GM12878 (cell line): ENCODE results near the gene HMGN4. TPM values are rescaled to one million over a fixed set of nuclear protein-coding genes. Genes with fewer than 3 reads are reported as not detected.
A peak's percentile ranks its signal among the peaks of the same experiment; 100 is the strongest.

ENCODE experiments used
- ATF7 ChIP-seq: fragments of 450-650 bp; IDR thresholded peaks from 2 replicates; pipeline ENCODE4 v1.6.1; 2016; ENCODE audit warnings: low read depth, mild to moderate bottlenecking
- CBX3 ChIP-seq: fragments of 200-600 bp; sonication (generic); IDR thresholded peaks from 2 replicates; pipeline ENCODE4 v1.6.1; 2016; ENCODE audit warnings: low read depth, borderline replicate concordance
- CHD1 ChIP-seq: IDR thresholded peaks from 2 replicates; pipeline ENCODE4 v1.6.1; 2012; ENCODE audit warnings: low read depth, low read length, improper control_type of control experiment
- CHD2 ChIP-seq: IDR thresholded peaks from 2 replicates; pipeline ENCODE4 v1.6.1; 2011; ENCODE audit warnings: low read depth, low read length, improper control_type of control experiment, borderline replicate concordance
- ETV6 ChIP-seq, 2 experiments: fragments of 450-650 bp in 1 of 2; IDR thresholded peaks in 1 of 2; conservative IDR thresholded peaks in 1 of 2; 2 replicates each; pipeline ENCODE4 v1.6.1; 2014; ENCODE audit warnings: antibody characterized with exemption in 1 of 2, borderline replicate concordance in 1 of 2, low read depth in 1 of 2, mild to moderate bottlenecking in 1 of 2, moderate library complexity in 1 of 2
- IRF5 ChIP-seq: fragments of 450-650 bp; IDR thresholded peaks from 2 replicates; pipeline ENCODE4 v1.6.1; 2017; ENCODE audit warnings: borderline replicate concordance
- JUND ChIP-seq: IDR thresholded peaks from 2 replicates; pipeline ENCODE4 v1.6.1; 2012; ENCODE audit warnings: low read depth, mild to moderate bottlenecking, low read length, improper control_type of control experiment, moderate library complexity
- KDM1A ChIP-seq: fragments of 200-600 bp; sonication (generic); IDR thresholded peaks from 2 replicates; pipeline ENCODE4 v1.6.1; 2016; ENCODE audit warnings: borderline replicate concordance
- MYC ChIP-seq: IDR thresholded peaks from 2 replicates; pipeline ENCODE4 v1.6.1; 2011; ENCODE audit warnings: mild to moderate bottlenecking, low read length, moderate library complexity, inconsistent platforms; ENCODE audit not compliant: insufficient read depth, insufficient replicate concordance, insufficient read length, severe bottlenecking
- POLR2AphosphoS5 ChIP-seq: IDR thresholded peaks from 2 replicates; pipeline ENCODE4 v1.6.1; 2011; ENCODE audit warnings: mild to moderate bottlenecking, low read length, inconsistent platforms
- RCOR1 ChIP-seq: conservative IDR thresholded peaks from 2 replicates; pipeline ENCODE4 v1.6.1; 2012; ENCODE audit warnings: low read depth, low read length, improper control_type of control experiment
- RFX5 ChIP-seq: IDR thresholded peaks from 2 replicates; pipeline ENCODE4 v1.6.1; 2011; ENCODE audit warnings: low read depth, low read length, improper control_type of control experiment
- SIN3A ChIP-seq: IDR thresholded peaks from 2 replicates; pipeline ENCODE4 v1.6.1; 2012; ENCODE audit warnings: low read depth, low read length, improper control_type of control experiment
- SMAD1 ChIP-seq: fragments of 450-650 bp; IDR thresholded peaks from 2 replicates; pipeline ENCODE4 v1.6.1; 2018; ENCODE audit warnings: mild to moderate bottlenecking, low read depth; ENCODE audit not compliant: partially characterized antibody
- SMC3 ChIP-seq: IDR thresholded peaks from 2 replicates; pipeline ENCODE4 v1.6.1; 2011; ENCODE audit warnings: low read length, improper control_type of control experiment, borderline replicate concordance
- SP1 ChIP-seq: IDR thresholded peaks from one replicate; pipeline ENCODE4 v1.6.1; 2011; ENCODE audit warnings: low read depth, low read length
- TAF1 ChIP-seq: IDR thresholded peaks from 2 replicates; pipeline ENCODE4 v1.6.1; 2011; ENCODE audit warnings: mild to moderate bottlenecking, low read depth, low read length, borderline replicate concordance
- TBL1XR1 ChIP-seq: IDR thresholded peaks from 2 replicates; pipeline ENCODE4 v1.6.1; 2012; ENCODE audit warnings: low read depth, low read length, improper control_type of control experiment
- USF2 ChIP-seq: IDR thresholded peaks from 2 replicates; pipeline ENCODE4 v1.6.1; 2011; ENCODE audit warnings: low read depth, low read length, improper control_type of control experiment, borderline replicate concordance
- YY1 ChIP-seq: IDR thresholded peaks from 2 replicates; pipeline ENCODE4 v1.6.1; 2011; ENCODE audit warnings: low read depth, mild to moderate bottlenecking, low read length
- ZNF207 ChIP-seq: fragments of 450-650 bp; IDR thresholded peaks from 2 replicates; pipeline ENCODE4 v1.6.1; 2014; ENCODE audit warnings: antibody characterized with exemption, mild to moderate bottlenecking, borderline replicate concordance
- ZSCAN29 ChIP-seq: fragments of 450-650 bp; IDR thresholded peaks from 2 replicates; pipeline ENCODE4 v1.6.1; 2017; ENCODE audit warnings: mild to moderate bottlenecking, moderate library complexity
- polyA plus RNA-seq, 11 experiments: library from polyadenylated mRNA; depleted of rRNA in 4 of 11; unstranded in 6 of 11; stranded (reverse) in 5 of 11; fragments of >200 nt; fragmentation: Nextera tagmentation in 4 of 11; fragmentation: Illumina TruSeq in 1 of 11; extraction: Ambion mirVana in 4 of 11; extraction: Trizol in 1 of 11; gene quantifications; 1 replicate in 1 of 11; 2 replicates in 10 of 11; pipeline versions ENCODE4 v1.2.1 to v1.2.3, GENCODE V29; 2011 to 2016; ENCODE audit warnings: inconsistent platforms in 2 of 11, missing spikeins in 2 of 11, low read depth in 1 of 11
- total RNA-seq, 4 experiments: library from RNA; depleted of rRNA in 3 of 4; stranded (reverse); fragments of >200 nt in 3 of 4; fragmentation: Illumina TruSeq in 1 of 4; extraction: Trizol in 1 of 4; gene quantifications; 2 replicates each; pipeline versions ENCODE4 v1.2.1 to v1.2.3, GENCODE V29; 2013 to 2021
- TF ChIP-seq, protein P1 (sequence below): fragments of 450-650 bp; IDR thresholded peaks from 2 replicates; pipeline ENCODE4 v1.6.1; 2017; ENCODE audit warnings: mild to moderate bottlenecking, low read depth, inconsistent platforms; ENCODE audit not compliant: poor library complexity, severe bottlenecking
- TF ChIP-seq, protein P2 (sequence below): IDR thresholded peaks from 2 replicates; pipeline ENCODE4 v1.6.1; 2012; ENCODE audit warnings: low read depth, low read length, improper control_type of control experiment

The HMGN4 gene
- total and polyA plus RNA-seq, 10 of the 15 experiments (the other 5 are each of a cell fraction or from before 2014, with no cell fraction given), result 26.7 to 99.1 (median 76.7) TPM

DNA sequence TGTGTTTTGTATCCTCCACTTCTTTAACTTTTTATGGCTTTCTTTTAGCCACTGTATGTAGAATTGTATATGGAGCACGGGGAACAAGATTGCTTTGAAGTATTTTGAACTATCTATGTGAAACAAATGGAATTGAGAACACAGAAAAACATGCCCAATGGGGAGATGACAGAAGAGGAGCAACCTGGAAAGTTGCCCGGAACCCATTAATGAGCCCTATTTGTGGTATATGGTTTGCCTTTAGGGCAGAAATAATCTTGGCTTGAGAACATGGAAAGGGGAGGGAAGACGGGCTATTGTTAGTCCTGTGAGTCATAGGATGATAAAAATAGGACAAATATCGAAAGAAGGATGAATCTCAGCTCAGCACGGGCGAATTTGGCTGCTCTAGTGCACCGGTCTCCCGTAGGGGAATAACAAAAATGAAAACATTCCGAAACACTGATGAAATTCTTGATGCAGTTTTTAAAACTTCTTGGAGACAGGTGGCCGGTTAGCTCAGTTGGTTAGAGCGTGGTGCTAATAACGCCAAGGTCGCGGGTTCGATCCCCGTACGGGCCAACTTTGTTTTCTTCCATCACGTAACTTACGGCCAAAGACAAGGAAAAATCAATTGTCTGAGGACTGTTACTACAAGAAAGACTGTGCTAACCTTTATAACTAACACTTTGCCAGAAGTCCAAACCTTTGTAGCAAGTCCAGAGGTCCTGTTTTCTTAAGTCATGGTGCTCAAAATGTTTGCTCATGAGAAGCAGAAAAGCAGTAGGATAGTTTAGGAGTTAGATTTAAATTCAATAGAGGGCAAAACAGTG lies 15.7 kb downstream of the HMGN4 start (continued):
- TF ChIP-seq CBX3 (no peak), SP1 (no peak), RCOR1 (no peak), CHD1 (no peak), JUND (no peak), ETV6 (conservative IDR thresholded peaks at IDR 0.05 in 1 of 2, IDR thresholded peaks at IDR 0.05 in 1 of 2; ENCODE audit: borderline replicate concordance in 1 of 2, low read depth in 1 of 2) (no peak), SMAD1 (no peak), TAF1 (no peak), SMC3 (no peak), TBL1XR1 (peak; percentile 71; the same call in 1 of the 2 replicates), KDM1A (no peak), USF2 (no peak), ZSCAN29 (peak; percentile 98), ZNF207 (no peak), ATF7 (no peak; the same call in 1 of the 2 replicates), POLR2AphosphoS5 (no peak), MYC (no peak), IRF5 (0 out of 2 replicates have a peak, but pooled peaks have one; percentile 16), CHD2 (no peak), YY1 (peak; percentile 69), RFX5 (no peak), SIN3A (no peak)
- TF ChIP-seq, protein P1, sequence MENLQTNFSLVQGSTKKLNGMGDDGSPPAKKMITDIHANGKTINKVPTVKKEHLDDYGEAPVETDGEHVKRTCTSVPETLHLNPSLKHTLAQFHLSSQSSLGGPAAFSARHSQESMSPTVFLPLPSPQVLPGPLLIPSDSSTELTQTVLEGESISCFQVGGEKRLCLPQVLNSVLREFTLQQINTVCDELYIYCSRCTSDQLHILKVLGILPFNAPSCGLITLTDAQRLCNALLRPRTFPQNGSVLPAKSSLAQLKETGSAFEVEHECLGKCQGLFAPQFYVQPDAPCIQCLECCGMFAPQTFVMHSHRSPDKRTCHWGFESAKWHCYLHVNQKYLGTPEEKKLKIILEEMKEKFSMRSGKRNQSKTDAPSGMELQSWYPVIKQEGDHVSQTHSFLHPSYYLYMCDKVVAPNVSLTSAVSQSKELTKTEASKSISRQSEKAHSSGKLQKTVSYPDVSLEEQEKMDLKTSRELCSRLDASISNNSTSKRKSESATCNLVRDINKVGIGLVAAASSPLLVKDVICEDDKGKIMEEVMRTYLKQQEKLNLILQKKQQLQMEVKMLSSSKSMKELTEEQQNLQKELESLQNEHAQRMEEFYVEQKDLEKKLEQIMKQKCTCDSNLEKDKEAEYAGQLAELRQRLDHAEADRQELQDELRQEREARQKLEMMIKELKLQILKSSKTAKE, result no peak
- TF ChIP-seq, protein P2, sequence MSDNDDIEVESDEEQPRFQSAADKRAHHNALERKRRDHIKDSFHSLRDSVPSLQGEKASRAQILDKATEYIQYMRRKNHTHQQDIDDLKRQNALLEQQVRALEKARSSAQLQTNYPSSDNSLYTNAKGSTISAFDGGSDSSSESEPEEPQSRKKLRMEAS, result no peak
